Activated T-helper 9 cell treated with anti-CD3 and anti-CD28 coated beads, Interleukin-2, amount 50 U/mL, for 16 hours (primary cell): ENCODE results near the gene RAPH1.

Experiments used
- DNase-seq: peaks from one replicate; pipeline ENCODE4 v3.0.0-alpha.2; 2020; ENCODE audit warnings: low read depth

RAPH1 gene

GRCh38 chr2:203360833-203361430 is 174.2 kb downstream of the RAPH1 start:
- no peak for DNase-seq

- DNase-seq: no peak
Measured at GRCh38 chr2:203359450-203359849, 175.7 kb downstream of the RAPH1 start.

- no peak for DNase-seq
Measured at GRCh38 chr2:203354966-203355365, 180.1 kb downstream of the RAPH1 start.

- DNase-seq: no peak
Measured at GRCh38 chr2:203352604-203353255, 182.4 kb downstream of the RAPH1 start.

- DNase-seq: no peak
Measured at GRCh38 chr2:203347375-203347774, 187.7 kb downstream of the RAPH1 start.

- DNase-seq: no peak
Measured at GRCh38 chr2:203346612-203347011, 188.5 kb downstream of the RAPH1 start.

GRCh38 chr2:203344667-203345066 is 190.4 kb downstream of the RAPH1 start:
- DNase-seq: no peak
